NCI-H345 treated with DMSO at 0.1 percent for 48 hours (cell line): ENCODE data around the gene KPNB1.
"Not testable (repeated sequence)": the region's sequence is repeated elsewhere in the genome, so short reads cannot be mapped to it uniquely, and the experiment has no call there.

Source experiments
- DNase-seq: peaks from one replicate; lab custom pipeline; 2025; ENCODE audit not compliant: unreplicated experiment; lab: John Stamatoyannopoulos, UW

Gene KPNB1

DNA sequence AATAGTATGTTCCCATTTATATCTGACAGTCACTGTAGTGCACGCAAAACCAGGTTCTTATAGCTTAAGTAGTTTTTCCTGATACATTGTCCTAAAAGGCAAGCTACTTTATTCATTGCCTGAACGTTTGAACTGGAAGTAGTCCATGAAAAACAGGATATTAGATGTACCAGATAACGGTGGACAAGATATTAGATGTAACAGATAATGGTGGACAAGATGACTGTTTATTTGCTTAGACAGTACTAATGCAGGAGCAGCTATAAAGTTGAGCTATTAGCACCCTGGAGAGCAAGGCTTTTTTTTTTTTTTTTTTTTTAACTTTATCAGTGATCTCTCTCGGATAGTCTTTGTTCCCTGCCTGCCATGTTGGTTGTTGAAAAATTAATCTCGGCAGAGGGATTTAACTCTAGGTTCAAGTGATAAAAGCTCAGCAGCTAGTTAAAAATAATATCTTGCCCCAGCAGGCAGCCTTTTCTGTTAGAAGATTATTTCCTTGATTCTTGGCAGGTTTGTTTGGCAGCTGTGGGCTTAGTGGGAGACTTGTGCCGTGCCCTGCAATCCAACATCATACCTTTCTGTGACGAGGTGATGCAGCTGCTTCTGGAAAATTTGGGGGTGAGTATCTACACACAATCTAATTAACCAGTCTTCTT, 26.9 kb downstream of the KPNB1 start:
- DNase-seq = no peak

DNA sequence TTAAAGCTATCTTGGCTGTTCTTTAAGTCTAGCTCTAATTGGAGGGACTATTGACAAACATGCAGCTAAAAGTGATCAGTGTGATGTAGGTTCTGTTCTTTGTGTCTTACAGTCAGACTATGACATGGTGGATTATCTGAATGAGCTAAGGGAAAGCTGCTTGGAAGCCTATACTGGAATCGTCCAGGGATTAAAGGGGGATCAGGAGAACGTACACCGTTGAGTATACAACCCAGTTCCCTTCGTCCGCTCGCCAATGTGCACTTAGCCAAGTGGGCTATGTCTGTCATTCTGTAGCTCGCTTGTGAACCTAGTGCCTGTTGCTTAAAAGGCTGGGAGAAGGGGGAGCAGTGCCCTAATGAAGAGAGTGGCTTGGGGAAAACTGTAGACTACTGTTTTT, 28.5 kb downstream of the KPNB1 start:
- DNase-seq = no peak

DNA sequence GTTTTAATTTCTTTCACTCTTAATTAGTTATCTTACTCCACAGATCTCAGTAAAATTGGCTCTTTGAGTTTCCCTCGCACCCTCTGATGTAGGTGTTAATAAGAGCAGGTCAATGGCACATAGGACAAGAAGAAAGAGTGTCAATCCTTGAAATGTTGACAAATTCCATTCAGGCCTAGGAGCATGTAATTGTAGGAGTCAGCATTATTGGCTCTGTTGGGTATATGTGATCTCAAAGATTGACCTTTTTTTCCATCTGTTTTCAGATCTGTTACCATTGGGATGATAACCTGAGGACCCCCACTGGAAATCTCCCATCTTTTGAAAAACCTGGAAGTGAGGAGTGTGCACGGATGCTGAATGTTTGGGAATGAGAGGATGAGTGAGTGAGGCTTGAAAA, 32.4 kb downstream of the KPNB1 start:
- no peak for DNase-seq

DNA sequence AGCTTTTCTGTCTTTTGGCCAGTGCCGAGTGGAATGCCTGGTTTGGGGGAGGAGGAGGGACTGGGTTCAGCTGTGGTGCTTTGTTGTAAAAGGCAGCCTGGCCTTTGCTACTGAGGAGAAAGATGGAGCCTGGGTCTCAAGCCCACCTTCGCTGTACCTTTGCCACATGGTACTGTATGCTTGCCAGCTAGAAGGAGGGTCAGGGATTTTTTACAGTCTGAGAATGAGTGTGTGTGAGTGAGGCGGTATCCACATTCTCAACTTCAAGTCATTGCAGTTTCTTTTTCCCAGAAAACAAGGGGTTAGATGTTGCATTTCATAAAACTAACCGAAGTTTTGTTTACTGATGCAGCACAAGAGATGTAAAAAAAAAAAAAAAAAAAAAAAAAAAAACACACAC, 33.0 kb downstream of the KPNB1 start:
- not testable (repeated sequence) for DNase-seq

DNA sequence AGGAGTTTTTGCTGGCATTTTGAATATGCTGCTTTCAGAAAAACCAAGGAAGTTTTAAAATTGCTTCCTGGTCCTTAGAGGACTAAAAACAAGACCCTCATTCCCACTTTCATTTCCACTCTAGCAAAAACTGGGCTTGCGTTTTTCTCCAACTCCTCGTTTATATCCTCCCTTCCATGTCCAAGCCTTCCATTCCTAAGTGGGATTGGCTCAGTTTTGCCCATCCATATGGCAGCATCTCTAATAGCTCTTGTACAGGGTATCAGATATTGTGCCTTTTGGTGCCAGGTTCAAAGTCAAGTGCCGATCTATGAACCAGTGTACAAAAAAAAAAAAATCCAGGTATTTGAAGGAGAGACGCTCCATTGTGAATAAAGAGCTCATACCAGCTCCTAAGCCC, 34.3 kb downstream of the KPNB1 start:
- DNase-seq = no peak

DNA sequence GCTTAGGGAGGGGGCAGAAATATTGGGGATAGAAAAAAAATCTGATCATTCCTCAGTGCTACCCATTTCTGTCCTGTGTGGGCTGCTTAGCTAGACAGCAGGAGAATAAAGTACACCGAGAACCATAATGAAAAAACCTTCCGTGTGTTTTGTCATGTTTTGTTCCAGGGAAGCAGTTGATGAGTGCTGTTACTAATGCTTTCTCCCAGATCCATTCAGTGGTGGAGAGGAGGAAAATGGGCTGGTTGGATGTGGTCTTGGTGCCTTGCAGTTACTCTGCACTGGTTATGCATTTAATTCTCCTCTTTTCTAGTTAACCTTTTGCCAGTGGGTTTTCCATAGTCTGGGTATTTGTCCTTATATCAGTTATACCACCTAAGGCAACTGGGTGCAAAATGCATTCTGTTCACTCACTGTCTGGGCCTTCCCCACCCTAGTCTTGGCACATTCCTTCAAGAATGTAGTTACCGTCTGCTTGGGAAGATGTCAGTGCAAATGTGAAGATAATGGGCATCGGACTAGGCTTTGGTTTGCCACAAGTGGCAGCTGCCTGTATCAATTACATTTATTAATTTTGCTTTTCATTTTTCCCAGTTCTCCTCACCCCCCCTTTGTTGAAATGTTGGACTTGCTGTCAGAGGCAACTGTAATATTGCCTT, 34.9 kb downstream of the KPNB1 start:
- no peak for DNase-seq

DNA sequence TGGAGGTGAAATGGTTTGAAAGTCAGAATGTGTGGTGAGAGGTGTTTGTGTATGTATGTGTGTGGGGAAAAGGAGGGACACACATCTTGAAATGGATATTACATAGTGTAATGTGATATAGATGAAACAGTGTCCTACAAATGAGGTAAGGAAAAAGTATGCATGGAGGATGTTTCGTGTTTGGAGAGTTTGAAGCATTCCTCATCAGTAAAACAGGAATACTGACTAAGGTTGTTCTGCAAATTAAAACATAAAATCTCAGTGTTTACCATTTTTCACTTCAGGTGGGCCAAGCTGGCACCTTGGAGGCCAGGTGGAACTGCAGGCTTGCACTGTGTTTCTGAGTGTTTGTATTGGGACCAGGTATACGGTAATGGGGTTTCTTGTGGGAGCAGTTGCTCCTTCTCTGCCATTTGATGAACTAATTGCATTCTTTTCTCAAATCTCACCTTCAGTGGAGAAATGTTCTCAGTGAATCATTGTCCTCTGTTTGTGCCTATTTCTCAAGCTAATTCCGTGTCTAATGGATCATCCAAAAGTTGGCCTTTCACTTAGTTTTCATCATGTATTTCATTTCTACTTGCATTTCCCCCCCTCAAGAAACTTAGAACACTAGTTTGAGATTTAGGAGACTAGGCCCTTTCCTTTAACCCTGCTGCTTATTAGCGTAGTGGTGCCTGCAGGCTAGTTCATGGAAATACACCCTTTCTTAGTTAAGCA, 36.0 kb downstream of the KPNB1 start:
- no peak for DNase-seq

DNA sequence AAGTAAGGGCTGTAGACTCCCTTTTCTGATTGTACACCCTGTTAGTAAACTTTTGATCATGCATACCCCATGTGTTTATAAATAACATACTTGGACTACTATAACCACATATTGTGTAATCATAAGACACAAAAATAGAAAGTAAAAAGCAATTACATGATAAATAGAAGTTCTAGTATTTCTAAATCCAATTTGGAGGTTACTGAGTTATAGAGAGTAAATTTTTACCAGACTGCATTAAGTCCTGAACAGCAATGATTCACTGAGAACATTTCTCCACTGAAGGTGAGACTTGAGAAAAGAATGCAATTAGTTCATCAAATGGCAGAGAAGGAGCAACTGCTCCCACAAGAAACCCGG, 36.5 kb downstream of the KPNB1 start:
- no peak for DNase-seq

DNA sequence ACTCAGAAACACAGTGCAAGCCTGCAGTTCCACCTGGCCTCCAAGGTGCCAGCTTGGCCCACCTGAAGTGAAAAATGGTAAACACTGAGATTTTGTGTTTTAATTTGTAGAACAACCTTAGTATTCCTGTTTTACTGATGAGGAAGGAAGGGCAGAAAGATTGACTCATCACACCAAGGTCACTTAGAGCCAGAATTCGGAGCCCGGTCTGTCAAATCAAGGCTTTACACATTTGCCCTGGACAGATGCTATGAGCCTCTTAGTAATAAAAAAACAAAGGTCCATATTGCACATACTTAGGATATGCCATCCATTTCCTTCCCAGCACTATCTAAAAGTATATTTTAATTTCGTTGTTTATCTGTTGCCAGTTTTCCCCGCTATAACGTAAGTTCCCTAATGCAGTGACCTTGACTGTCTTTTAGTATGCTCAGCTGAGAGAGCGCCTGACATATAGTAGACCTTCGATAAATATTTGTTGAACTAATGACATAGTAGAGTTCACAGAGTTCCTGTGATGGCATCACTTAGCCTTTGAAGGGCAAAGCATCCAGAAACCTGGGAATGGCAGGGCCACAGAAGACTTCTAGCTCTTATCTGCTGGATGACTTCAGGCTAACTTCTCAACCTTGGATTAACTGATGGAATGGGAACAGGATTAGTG, 37.1 kb downstream of the KPNB1 start:
- no peak for DNase-seq

DNA sequence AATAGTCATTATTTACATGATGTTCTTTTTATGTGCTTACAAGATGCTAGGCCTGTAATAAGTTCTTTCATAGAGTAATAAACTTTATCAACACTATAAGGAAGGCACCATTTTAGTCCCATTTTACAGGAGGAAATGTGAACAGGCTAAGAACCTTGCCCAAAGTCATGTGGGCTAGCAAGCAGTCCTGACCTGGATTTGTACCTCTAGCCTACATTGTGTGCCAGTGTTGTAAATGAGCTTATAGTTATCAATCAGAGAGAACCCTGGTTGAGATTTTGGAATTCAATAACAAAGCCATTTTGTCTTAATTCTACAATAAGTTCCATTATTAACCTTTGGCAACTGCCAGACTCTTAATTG, 37.6 kb downstream of the KPNB1 start:
- DNase-seq = no peak

DNA sequence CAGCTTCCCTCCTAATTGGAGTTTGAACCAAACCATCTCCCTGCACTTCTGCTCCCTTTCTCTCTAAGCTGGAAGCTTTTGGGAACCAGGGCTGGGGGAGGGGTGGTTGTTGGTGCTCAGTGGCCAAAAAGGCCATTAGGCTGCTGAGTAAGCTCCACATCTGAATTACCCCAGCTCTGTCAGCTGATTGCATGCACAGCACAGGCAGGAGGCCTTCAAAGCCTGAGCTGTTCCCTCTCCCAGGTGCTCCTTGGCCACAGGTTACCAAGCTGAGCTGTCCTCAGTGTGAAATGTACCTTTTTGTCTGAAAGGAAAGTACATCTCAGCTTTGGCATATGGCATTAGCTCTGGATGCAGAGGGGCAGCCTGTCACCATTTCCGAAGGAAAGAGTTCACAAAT, 38.0 kb downstream of the KPNB1 start:
- no peak for DNase-seq

DNA sequence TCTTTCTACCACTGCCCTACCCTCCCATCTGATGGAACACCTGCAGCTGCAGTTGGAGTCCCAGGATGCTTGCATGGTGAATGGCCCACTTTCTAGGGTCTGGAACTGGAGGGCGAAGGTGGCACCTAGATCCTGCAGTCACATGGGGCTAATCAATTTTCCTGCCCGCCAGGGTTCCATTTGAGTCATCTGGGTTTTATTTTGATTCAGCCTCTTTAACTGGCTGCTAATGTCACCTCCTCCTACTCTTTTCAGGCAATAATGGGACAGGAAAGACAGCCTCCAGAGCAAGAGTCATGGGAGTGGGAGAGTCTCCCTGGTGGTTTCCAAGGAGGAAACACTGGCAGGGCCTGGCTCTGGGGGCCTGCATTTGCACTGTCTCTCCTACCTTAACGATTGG, 40.4 kb downstream of the KPNB1 start:
- DNase-seq = no peak

DNA sequence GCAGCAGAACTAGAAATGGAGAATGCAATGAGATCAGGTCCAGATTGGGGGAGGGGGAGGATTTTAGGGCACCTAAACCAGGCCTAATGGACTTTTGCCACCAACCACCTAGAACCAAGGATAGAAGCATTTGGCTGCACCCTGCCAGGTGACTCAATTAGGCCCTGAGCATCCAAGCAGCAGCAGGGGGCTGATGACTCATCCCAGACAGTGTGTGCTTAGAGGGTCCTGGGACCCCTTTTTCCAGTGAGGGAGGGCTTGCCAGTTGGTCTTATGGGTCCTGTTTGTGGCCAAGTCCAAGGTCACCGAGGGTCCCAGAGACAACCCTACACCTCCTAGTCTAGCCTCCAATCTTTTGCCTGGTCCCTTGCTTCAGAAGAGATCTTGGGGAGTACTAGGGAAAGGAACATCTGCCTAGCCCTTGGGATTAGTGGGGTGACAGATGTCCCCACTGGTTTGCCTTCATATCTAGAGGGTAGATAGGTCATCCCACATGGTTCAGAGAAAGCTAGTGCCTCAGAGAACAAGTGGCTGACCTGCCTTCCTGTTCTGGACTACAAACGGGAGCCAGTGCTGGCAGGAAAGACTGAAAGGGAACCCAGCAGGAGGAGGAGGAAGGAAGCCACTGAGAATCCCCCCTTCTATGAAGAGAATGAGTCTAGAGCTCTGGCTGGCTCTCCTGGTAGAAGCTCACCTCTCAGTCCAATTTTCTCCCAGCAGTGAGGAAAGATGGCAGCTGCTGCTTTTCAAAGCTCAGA, 42.6 kb downstream of the KPNB1 start:
- DNase-seq = no peak

DNA sequence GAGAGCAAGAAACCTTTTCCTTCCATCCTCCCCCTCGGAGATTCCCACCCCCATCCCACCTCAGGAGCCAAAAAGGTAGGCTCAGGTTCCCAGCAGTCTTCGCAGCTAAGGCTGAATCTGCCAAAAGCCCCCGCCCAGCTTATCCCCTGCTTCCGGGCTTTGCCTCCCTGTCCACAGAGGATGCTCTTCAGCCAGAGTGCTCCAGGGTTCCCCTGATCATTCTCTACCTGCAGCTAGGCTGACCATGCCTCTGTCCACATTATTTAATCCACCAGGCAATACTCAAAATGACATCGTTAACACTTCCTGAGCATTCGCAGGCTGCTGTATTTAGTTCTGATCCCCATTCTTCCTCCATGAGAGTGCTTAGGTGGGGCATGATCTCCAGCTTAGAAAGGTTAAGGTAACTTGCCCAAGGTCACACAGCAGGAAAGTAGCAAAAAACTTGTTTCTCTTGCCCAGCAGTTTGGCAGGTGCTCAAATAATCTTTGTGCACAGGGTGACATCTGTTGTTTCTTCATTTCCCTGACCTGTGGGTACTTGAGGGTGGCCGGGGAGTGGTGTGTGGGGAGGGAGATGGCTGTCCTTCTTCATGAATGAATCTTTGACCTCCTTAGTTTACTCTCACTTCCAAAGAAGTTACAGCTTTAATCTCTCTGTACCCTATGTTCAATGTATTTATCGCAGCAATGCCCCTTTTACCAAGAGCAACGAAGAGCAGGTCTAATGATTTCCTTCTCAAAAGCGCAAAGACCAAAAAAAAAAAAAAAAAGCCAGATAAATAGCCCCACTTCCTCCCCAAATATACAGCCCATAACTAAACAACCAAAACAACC, 43.4 kb downstream of the KPNB1 start:
- no peak for DNase-seq

DNA sequence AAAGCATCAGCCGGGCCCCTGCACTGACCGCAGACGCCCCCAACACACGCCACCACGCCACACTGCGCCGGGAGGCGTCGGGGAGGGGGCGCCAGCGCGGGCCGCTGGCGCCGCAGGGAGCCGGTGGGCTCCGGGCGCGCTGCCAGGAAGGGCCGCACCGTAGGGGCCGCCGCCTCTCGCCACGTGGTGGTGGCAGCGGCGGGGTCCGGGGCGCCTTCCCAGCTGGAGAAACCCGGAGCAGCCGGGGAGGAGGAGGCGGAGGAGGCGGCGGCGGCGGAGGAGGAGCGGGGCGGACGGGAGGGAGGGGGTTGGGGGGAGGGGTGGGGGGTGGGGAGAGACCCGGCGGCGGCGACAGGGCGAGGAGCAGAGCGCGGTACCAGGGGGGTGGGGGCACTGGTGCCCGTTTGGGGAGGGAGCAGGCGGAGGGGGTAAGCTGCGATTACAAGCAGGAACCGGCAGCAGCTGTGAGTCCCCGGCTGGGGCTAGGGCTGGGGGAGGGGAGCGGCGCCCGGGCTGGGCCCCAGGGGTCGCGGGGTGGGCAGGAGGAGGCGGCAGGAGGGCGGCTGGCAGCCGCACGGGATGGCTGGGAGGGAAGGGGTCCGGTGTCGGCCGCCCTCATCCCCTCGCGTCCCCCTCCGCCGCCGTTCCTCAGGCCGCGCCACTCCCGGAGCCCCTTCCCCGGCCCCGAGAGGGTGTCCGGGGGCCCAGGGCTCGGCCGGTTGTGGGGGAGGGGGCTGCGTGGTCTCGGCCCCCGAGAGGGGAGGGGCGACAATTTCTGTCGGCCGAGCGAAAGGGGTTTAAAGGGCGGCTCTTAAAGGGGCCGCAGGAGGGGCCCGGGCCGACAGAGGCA, 44.2 kb downstream of the KPNB1 start, which contains the start of gene TBKBP1:
TSS of gene TBKBP1 (plus strand) at position 431 of the 850 bp plus-strand sequence. CDS start 1,952 bp downstream, outside the sequence.
- DNase-seq = no peak

DNA sequence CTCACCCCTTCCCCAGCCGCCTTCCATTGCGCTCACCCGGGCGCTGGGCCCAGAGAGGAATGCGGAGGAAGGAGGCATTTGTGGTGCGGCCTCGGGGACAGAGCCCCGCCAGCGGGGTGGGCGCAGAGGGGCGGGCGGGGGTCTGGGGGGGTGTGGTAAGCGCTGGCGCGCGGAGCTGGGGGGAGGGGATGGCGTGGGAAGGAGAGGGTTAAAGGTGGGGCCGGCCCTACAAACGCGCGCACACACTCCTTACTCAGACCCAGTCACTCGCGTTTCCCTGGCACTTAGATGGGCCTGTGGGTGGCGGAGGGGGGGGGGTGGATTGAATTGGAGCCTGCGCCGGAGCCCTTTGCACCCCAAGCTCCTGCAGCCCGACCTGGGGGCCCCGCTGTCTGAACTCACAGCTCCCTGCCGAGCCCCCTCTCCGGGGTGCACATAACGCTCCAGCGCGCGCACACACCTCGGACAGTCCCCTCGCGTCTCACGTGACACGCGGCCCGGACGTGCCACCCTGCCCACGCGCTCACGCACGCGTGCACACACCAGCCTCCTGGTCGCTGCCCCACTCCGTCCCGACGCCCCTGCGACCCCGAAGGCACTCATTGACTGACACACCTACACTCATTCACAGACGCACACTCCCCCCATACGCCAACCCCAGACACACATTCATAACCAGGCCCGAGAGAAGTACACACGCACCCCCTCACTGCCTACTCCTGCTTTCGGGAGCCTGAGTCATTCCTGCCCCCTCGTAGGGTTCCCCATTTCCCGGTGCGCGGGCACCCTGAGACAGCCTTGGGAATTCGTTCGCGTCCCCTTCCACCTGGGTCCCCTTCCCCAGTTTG, 45.1 kb downstream of the KPNB1 start:
- DNase-seq = no peak

DNA sequence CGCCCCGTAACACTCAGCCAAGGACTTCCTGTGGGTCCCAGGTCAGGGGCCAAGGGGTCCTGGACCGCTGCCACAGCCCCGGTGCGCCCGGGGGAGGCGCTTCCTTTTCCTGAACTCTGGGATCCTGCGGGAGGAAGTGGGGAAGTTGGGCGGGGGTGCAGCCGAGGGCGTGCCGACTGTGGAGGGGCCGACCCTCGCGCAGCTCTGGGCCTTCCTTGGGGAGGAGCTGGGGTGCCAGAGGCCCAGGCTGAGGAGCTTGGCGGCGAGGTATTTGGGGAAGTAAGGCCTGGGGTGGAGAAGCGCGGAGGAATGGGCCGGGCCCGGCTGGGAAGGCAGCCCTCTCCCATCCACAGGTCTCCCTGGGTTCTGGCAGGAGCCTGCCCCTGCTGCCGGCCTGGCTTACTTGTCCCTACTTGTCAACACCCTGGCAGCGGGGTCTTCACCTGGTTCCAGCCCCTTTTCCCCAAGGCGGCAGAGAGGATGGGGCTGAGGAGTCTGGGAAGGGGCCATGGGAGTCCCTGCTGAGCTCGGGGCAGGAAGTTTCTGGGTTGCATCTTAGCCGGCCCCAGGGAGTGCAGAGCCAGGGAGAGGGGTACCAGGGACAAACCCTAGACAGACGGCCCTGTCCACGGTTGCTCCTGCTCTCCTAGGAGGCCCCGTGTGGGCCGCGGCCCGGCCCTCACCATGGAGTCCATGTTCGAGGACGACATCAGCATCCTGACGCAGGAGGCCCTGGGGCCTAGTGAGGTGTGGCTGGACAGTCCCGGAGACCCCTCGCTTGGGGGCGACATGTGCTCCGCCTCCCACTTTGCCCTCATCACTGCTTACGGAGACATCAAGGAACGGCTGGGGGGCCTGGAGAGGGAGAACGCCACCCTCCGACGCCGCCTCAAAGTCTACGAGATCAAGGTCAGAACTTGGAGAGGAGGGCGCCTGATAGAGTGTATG, 46.0 kb downstream of the KPNB1 start:
- no peak for DNase-seq
